Mesothelial cell of epicardium (in vitro differentiated cells): ENCODE results near the gene INF2. TPM values are rescaled to one million over a fixed set of nuclear protein-coding genes. Genes with fewer than 3 reads are reported as not detected.
A peak's percentile ranks its signal among the peaks of the same experiment; 100 is the strongest.

Experiments used
- DNase-seq, 2 experiments: peaks; one replicate each; pipeline ENCODE4 v3.0.0; 2021; ENCODE audit warnings: low spot score in 2 of 2; ENCODE audit not compliant: unreplicated experiment in 2 of 2
- H3K27ac Mint-ChIP-seq: 2 replicates; pipeline ENCODE4 v1.8.0; 2021; ENCODE audit warnings: mixed read lengths
- H3K27me3 Mint-ChIP-seq: 2 replicates; pipeline ENCODE4 v1.8.0; 2021; ENCODE audit warnings: low read depth, mixed read lengths
- H3K36me3 Mint-ChIP-seq: 2 replicates; pipeline ENCODE4 v1.8.0; 2021; ENCODE audit warnings: mixed read lengths
- H3K4me1 Mint-ChIP-seq: 2 replicates; pipeline ENCODE4 v1.8.0; 2021; ENCODE audit warnings: mixed read lengths
- H3K4me3 Mint-ChIP-seq: 2 replicates; pipeline ENCODE4 v1.8.0; 2021; ENCODE audit warnings: mild to moderate bottlenecking, moderate library complexity, mixed read lengths
- H3K9me3 Mint-ChIP-seq: 2 replicates; pipeline ENCODE4 v1.8.0; 2021; ENCODE audit warnings: mixed read lengths
- CTCF ChIP-seq: fragments of 200-600 bp; sonication (generic); IDR thresholded peaks from one replicate; pipeline ENCODE4 v1.5.0; 2021; ENCODE audit warnings: antibody characterized with exemption; ENCODE audit not compliant: unreplicated experiment
- total RNA-seq: library from RNA; stranded (reverse); gene quantifications from 3 replicates; pipeline ENCODE4 v1.2.1, GENCODE V29; 2021

INF2 gene
- total RNA-seq, 1 donor from 2014 or later = 92.8 TPM

DNA sequence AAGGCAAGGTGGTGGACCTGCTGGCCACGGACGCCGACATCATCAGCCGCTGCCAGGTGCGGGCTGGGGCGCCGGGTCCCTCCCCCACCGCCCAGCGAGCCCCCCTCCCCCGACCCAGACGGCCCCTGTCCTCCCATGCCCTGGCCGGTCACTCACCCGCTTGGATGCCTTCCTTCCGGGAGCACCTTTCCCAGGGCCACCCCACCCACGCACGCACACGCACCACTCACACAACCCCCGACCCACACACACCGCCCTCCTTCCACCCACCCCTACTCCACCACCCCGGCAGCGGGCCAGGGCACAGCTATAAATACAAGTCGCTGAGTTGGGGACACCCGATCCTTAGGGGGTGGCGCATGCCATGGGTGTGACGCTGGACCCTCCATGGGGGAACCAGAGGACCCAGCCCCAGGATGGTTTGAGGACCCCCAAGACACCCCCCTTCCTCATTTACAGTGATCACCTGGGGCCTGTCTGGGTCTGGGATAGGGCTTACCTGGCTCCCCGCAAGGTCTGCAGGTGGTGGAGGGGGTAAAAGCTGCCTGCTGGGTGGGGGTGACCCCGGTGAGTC lies 35.1 kb downstream of the INF2 start:
- DNase-seq = no peak
- Mint-ChIP-seq H3K27me3 (peaks cover 5% of the 10 kb centered on the region), H3K4me1 (peaks cover 5% of the 10 kb centered on the region), H3K9me3 (no peaks in the 10 kb centered on the region), H3K27ac (no peak overlapping the region), H3K4me3 (peak overlapping the region; percentile 84), H3K36me3 (peaks cover 7% of the 10 kb centered on the region)
- no peak for TF ChIP-seq CTCF

GRCh38 chr14:104724981-104725771 lies 35.8 kb downstream of the INF2 start:
- TF ChIP-seq CTCF = no peak
- H3K27me3 Mint-ChIP-seq = peaks cover 5% of the 10 kb centered on the region
- peak in 1 of 2 experiments; percentile 45 for DNase-seq
- peaks cover 2% of the 10 kb centered on the region for H3K36me3 Mint-ChIP-seq
- H3K4me3 Mint-ChIP-seq = peak overlapping the region; percentile 84
- no peaks in the 10 kb centered on the region for H3K9me3 Mint-ChIP-seq
- peak overlapping the region; percentile 89 for H3K27ac Mint-ChIP-seq
- H3K4me1 Mint-ChIP-seq = peaks cover 5% of the 10 kb centered on the region

- no peak for TF ChIP-seq CTCF
- Mint-ChIP-seq H3K4me1 (peaks cover 5% of the 10 kb centered on the region), H3K27me3 (peaks cover 5% of the 10 kb centered on the region), H3K4me3 (peak overlapping the region; percentile 84), H3K36me3 (peaks cover 2% of the 10 kb centered on the region), H3K27ac (no peak overlapping the region), H3K9me3 (no peaks in the 10 kb centered on the region)
- DNase-seq = no peak
These were observed 36.5 kb downstream of the INF2 start for GRCh38 chr14:104725772-104726548.

DNA sequence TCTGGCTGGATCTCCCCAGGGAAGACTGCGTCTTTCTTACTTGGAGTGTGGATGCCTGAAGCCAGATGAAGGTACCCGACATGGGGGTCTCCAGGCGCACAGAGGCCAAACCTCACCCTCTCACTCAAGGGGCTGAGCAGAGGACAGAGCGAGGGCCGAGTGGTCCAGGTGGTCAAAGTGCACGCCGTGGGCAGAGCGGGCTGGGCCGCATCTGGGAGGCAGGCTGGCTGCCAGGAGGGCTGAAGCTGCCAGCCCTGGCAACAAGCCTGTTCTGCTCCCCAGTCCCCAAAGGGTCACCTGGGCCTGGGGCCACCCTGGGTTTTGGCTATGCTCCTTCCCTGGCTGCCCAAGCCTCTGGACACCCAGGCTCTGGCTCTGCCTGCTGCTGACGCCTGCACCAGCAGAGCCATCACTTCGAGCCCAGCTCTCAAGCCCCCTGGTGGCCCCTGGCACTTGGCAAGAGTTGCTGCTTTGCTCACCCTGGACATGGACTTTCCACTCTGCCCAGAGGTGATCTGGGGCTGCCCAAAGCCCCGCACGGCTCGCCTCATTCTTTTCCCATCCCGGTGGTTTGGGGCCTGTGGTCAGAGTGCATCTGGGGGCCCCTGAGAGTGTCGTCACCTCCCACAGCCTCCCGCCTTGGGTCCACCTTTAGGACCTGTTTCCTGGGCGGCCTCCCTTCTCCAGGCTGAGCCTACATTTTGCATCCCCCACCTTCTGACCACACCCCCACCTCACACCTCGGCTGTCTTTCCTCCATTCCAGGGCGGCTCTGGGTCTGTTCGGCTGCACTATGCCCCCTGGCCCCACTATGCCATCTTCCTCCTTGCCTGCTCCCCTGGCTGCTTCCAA lies 37.4 kb downstream of the INF2 start:
- H3K36me3 Mint-ChIP-seq = no peaks in the 10 kb centered on the region
- H3K4me1 Mint-ChIP-seq = peaks cover 5% of the 10 kb centered on the region
- DNase-seq = no peak

More for the DNA sequence above, 37.4 kb downstream of the INF2 start:
- H3K9me3 Mint-ChIP-seq = no peaks in the 10 kb centered on the region
- H3K4me3 Mint-ChIP-seq = no peak overlapping the region
- H3K27ac Mint-ChIP-seq = no peak overlapping the region
- no peak for TF ChIP-seq CTCF
- H3K27me3 Mint-ChIP-seq = peaks cover 5% of the 10 kb centered on the region
